Nephron progenitor cell (in vitro differentiated cells): Measurements from ENCODE around the gene SH3PXD2A.
A peak's percentile ranks its signal among the peaks of the same experiment; 100 is the strongest.

ENCODE experiments used
- DNase-seq: peaks from one replicate; pipeline ENCODE4 v3.0.0; 2021
- H3K27ac Mint-ChIP-seq: 2 replicates; pipeline ENCODE4 v1.8.0; 2021; ENCODE audit warnings: mild to moderate bottlenecking, moderate library complexity, mixed read lengths
- H3K27me3 Mint-ChIP-seq: 2 replicates; pipeline ENCODE4 v1.8.0; 2021; ENCODE audit warnings: mild to moderate bottlenecking, low read depth, mixed read lengths; ENCODE audit not compliant: poor library complexity
- H3K36me3 Mint-ChIP-seq: 2 replicates; pipeline ENCODE4 v1.8.0; 2021; ENCODE audit warnings: low read depth, mixed read lengths
- H3K4me1 Mint-ChIP-seq: 2 replicates; pipeline ENCODE4 v1.8.0; 2021; ENCODE audit warnings: mixed read lengths
- H3K4me3 Mint-ChIP-seq: 2 replicates; pipeline ENCODE4 v1.8.0; 2021; ENCODE audit warnings: mild to moderate bottlenecking, moderate library complexity, mixed read lengths
- H3K9me3 Mint-ChIP-seq: 2 replicates; pipeline ENCODE4 v1.8.0; 2021; ENCODE audit warnings: mild to moderate bottlenecking, moderate library complexity, mixed read lengths
- TF ChIP-seq, protein P1 (sequence below): fragments of 200-600 bp; sonication (generic); IDR thresholded peaks from 2 replicates; pipeline ENCODE4 v1.5.0; 2021; ENCODE audit warnings: antibody characterized with exemption

Gene SH3PXD2A

DNA sequence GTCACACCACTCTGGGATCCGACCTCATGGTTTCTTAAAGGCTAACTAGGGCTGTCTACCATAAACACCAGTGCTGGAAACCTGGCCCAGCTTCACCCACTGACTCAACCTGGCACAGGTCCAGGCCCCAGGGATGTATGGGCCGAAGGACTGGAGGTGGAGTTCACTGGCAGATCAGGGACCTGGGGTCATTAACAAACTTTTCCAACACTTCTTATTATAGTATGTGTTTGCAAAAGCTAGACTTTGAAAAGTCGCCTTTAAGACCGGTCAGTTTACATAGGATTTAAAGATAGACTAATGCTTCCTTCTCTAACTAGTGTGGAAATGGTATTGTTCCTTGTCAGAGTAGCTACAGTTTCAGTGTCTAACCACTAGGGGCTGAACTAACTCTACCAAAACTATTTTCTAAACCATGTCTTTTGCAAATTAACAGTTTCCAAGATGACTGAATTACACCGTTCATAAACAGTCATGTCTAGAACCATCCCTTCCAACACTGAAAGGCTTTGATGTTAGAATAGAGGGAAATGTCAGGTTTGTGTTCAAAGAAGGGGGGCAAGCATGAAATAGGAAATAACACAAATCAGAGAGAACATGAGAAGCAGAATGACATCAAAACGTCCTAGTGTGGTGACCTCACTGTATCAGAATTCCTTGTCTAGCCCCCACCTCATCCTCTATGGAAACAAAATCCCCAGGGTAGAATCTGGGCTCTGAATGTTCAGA, 32.9 kb upstream of the SH3PXD2A start:
- no peak for DNase-seq
- no peak overlapping the region for H3K27ac Mint-ChIP-seq
- no peak overlapping the region for H3K4me3 Mint-ChIP-seq
- TF ChIP-seq, protein P1, sequence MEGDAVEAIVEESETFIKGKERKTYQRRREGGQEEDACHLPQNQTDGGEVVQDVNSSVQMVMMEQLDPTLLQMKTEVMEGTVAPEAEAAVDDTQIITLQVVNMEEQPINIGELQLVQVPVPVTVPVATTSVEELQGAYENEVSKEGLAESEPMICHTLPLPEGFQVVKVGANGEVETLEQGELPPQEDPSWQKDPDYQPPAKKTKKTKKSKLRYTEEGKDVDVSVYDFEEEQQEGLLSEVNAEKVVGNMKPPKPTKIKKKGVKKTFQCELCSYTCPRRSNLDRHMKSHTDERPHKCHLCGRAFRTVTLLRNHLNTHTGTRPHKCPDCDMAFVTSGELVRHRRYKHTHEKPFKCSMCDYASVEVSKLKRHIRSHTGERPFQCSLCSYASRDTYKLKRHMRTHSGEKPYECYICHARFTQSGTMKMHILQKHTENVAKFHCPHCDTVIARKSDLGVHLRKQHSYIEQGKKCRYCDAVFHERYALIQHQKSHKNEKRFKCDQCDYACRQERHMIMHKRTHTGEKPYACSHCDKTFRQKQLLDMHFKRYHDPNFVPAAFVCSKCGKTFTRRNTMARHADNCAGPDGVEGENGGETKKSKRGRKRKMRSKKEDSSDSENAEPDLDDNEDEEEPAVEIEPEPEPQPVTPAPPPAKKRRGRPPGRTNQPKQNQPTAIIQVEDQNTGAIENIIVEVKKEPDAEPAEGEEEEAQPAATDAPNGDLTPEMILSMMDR: peak; percentile 83
- H3K27me3 Mint-ChIP-seq: peaks cover 4% of the 10 kb centered on the region
- no peaks in the 10 kb centered on the region for H3K9me3 Mint-ChIP-seq
- peaks cover 36% of the 10 kb centered on the region for H3K36me3 Mint-ChIP-seq
- H3K4me1 Mint-ChIP-seq: peaks cover 36% of the 10 kb centered on the region

DNA sequence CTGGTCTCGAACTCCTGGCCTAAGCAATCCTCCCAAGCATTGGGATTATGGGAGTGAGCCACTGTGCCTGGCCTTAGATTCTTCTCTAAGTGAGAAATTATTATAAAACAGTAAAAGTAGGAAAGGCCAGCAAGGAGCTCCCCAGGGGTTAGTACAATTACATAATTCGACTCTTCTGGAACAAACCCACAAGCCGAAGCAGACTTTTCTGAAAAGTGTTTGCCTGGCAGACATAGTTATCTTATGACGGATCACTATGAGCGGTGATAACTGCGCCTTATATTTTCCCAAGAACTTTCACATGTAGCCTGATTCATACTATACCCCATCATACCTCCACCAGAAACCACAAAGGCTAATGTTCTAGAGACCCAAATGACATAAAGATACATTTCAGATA, 30.2 kb upstream of the SH3PXD2A start:
- Mint-ChIP-seq H3K4me1 (peaks cover 23% of the 10 kb centered on the region), H3K27ac (no peak overlapping the region), H3K9me3 (no peaks in the 10 kb centered on the region), H3K4me3 (no peak overlapping the region), H3K36me3 (peaks cover 34% of the 10 kb centered on the region), H3K27me3 (peaks cover 4% of the 10 kb centered on the region)
- TF ChIP-seq, protein P1: no peak
- DNase-seq: no peak

DNA sequence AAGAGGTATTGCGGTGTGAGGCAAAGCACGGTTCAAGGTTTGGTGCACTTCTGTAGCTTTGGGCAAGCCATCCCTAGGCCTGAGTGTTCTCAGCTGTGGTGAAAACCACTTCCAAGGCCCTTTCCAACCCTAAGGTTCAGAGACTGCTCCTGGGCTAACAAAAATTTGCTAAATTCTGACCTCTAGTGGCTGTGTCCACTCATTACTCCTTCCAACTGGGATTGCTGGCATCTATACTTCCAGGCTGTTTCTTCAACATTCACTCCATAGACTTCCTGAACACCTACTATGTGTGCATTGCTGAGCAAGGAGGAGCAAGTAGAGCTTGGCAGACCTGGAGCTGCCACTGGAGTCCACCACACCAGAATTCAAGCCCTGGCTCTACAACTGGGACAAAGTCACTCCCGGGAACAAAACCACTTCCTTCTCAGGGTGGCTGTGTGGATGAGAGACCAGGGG, 29.3 kb upstream of the SH3PXD2A start:
- peaks cover 35% of the 10 kb centered on the region for H3K36me3 Mint-ChIP-seq
- DNase-seq: peak; percentile 52
- no peak overlapping the region for H3K4me3 Mint-ChIP-seq
- no peaks in the 10 kb centered on the region for H3K9me3 Mint-ChIP-seq
- H3K4me1 Mint-ChIP-seq: peaks cover 25% of the 10 kb centered on the region
- no peak overlapping the region for H3K27ac Mint-ChIP-seq
- TF ChIP-seq, protein P1: peak; percentile 84
- H3K27me3 Mint-ChIP-seq: peaks cover 4% of the 10 kb centered on the region

DNA sequence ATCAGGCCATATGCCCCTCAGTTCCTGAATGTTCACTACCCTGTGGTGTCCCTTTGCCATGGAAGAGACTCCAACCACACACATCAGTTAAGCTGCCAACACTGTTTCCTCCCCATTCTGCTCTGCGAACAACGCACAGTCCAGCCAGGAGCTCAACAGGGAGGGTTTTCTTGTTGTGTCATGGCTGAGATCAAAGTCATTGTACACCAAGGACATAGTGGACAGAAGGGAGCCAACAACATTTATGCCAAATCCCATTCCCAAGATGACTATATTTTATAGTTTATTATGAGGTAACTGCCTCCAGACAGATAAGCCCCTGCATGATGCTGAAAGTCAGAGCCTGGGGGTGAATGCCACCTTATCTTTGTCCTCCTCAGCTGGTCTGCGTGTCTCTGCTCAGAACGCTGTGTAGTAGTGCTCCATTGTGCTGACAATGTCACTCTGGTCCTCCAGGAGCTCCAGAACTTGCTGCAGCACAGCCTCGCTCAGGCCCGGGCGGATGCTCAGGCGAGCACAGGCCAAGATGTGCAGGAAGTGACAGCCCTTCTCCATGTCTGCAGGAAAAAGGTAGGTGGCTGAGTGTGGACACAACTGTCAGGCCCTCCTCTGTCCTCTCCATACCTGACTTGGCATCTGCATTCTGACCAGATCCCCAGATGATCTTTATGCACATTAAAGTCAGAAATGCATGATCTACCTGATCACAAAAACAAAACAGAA, 27.1 kb upstream of the SH3PXD2A start:
- no peak for DNase-seq
- TF ChIP-seq, protein P1: no peak
- H3K4me3 Mint-ChIP-seq: no peak overlapping the region
- H3K36me3 Mint-ChIP-seq: peaks cover 45% of the 10 kb centered on the region
- no peak overlapping the region for H3K27ac Mint-ChIP-seq
- peaks cover 28% of the 10 kb centered on the region for H3K4me1 Mint-ChIP-seq
- H3K27me3 Mint-ChIP-seq: peaks cover 11% of the 10 kb centered on the region
- H3K9me3 Mint-ChIP-seq: no peaks in the 10 kb centered on the region

DNA sequence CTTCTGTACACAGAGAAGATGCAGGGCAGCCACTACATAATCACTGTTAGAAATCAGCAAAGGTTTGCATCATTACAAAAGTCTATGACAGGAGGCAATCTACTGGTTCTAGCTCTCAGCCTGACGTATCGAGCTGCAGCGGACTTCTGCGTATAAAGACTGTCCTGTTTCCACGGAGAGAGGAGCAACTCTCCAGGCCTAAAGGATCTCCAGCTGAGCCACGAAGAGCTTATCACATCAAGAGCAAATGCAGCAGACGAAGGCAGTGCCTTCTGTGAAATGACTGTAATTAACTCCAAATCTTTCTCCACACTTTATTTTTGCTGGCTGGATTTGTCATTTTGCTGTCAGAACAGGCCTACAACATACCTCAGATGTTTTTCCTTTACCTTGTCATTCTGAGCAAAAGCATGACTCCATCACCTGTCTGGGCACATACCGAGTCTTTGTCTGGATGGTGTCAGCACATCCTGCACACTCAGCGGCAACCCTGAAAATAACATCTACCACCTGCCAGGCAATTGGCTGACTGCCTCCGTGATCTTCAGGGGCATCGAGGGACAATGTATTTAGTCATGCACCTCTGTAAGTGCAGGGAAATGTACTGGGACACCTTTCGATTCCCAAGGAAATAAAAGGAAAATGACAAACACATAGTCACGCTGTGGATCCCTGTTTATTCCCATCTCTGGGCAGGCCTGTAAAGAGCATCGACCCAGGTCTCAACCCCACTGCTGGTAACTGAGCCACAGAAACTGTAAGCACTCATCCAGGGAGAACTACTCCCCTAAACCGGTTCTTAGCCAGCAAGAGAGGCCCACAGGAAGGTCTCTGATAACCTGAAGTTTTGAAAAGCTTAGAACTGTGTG, 26.3 kb upstream of the SH3PXD2A start:
- no peak overlapping the region for H3K27ac Mint-ChIP-seq
- H3K36me3 Mint-ChIP-seq: peaks cover 47% of the 10 kb centered on the region
- TF ChIP-seq, protein P1: no peak
- DNase-seq: no peak
- H3K4me1 Mint-ChIP-seq: peaks cover 28% of the 10 kb centered on the region
- H3K4me3 Mint-ChIP-seq: no peak overlapping the region
- H3K9me3 Mint-ChIP-seq: no peaks in the 10 kb centered on the region
- H3K27me3 Mint-ChIP-seq: peaks cover 11% of the 10 kb centered on the region
